Fibroblast of pulmonary artery (primary cell): Measurements from ENCODE around the gene PLA2G2D.
A peak's percentile ranks its signal among the peaks of the same experiment; 100 is the strongest.

Experiments
- DNase-seq: peaks from one replicate; pipeline ENCODE4 v3.0.0-alpha.2; 2010; ENCODE audit warnings: low read depth
- H3K4me3 ChIP-seq: replicated peaks from 2 replicates; pipeline ENCODE4 v1.5.1; 2011; ENCODE audit warnings: low read depth, mild to moderate bottlenecking, control low read depth, low read length, moderate library complexity
- CTCF ChIP-seq: IDR thresholded peaks from 2 replicates; pipeline ENCODE4 v1.5.1; 2011; ENCODE audit warnings: mild to moderate bottlenecking, control low read depth, low read length, inconsistent platforms; ENCODE audit errors: missing control alignments

Gene PLA2G2D

GRCh38 chr1:20160034-20160433 is 40.7 kb upstream of the PLA2G2D start:
- no peak for TF ChIP-seq CTCF
- no peak overlapping the region for H3K4me3 ChIP-seq
- no peak for DNase-seq

- H3K4me3 ChIP-seq: no peak overlapping the region
- no peak for DNase-seq
- TF ChIP-seq CTCF: no peak
These were observed 39.2 kb upstream of the PLA2G2D start for GRCh38 chr1:20158358-20159070.

- no peak for TF ChIP-seq CTCF
- no peak overlapping the region for H3K4me3 ChIP-seq
- DNase-seq: no peak
These were observed 35.0 kb upstream of the PLA2G2D start for GRCh38 chr1:20154301-20154831.

GRCh38 chr1:20153000-20153418 is 33.7 kb upstream of the PLA2G2D start:
- TF ChIP-seq CTCF: no peak
- no peak for DNase-seq
- H3K4me3 ChIP-seq: no peak overlapping the region

GRCh38 chr1:20152599-20152930 is 33.2 kb upstream of the PLA2G2D start:
- no peak overlapping the region for H3K4me3 ChIP-seq
- no peak for TF ChIP-seq CTCF
- DNase-seq: no peak

- DNase-seq: peak; percentile 76
- H3K4me3 ChIP-seq: peak overlapping the region; percentile 37
- peak; percentile 85 for TF ChIP-seq CTCF
These were observed 32.7 kb upstream of the PLA2G2D start for GRCh38 chr1:20151906-20152598.

- no peak for TF ChIP-seq CTCF
- no peak overlapping the region for H3K4me3 ChIP-seq
- no peak for DNase-seq
These were observed 31.6 kb upstream of the PLA2G2D start for GRCh38 chr1:20150969-20151368.
